NCI-H1092 treated with DMSO at 0.1 percent for 48 hours (cell line): Measurements from ENCODE around the gene MED12L.
A peak's percentile ranks its signal among the peaks of the same experiment; 100 is the strongest.
"Not testable (repeated sequence)": the region's sequence is repeated elsewhere in the genome, so short reads cannot be mapped to it uniquely, and the experiment has no call there.

Source experiments
- DNase-seq: peaks from one replicate; lab custom pipeline; 2025; lab: John Stamatoyannopoulos, UW

MED12L gene

DNA sequence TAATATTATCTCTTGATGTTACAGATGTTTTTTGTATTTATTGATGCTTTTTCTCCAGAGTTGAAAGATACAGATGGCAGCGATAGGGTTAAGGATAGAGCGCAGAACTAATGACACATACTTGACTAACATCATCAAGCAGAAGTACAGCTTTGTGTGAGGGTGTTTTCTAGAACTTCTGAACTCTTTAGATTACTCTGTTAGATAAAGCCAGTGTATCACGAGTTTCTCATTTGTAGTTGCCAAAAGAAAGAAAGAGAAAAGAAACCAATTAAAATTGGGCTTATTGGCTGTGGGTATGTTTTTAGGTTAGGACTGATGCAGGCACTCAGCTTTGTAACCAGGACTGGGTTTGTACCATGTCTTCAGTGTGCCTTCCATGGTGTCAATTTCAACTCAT is 124.2 kb downstream of the MED12L start:
- no peak for DNase-seq

GRCh38 chr3:151210676-151211381 is 125.4 kb downstream of the MED12L start:
- DNase-seq: peak; percentile 9

DNA sequence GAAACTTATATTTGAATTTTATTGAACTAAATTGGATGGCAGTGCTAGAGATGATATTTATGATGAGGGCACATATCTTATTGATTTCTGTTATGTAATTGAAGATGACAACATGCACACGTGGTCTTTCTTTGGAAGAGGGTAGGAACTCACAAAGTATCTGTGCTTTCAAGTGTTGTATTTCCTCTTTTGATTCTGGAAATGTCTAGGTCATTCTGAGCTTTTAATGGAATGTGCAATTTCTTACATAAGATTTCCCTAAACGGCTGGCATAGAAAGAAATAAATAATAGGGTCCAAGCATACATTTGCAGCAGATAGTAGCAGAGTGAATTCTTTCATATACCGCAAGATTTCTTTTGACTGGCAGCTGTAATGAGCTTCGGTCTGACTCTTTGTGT is 127.7 kb downstream of the MED12L start:
- no peak for DNase-seq

GRCh38 chr3:151213881-151214280 is 128.4 kb downstream of the MED12L start:
- DNase-seq: no peak

DNA sequence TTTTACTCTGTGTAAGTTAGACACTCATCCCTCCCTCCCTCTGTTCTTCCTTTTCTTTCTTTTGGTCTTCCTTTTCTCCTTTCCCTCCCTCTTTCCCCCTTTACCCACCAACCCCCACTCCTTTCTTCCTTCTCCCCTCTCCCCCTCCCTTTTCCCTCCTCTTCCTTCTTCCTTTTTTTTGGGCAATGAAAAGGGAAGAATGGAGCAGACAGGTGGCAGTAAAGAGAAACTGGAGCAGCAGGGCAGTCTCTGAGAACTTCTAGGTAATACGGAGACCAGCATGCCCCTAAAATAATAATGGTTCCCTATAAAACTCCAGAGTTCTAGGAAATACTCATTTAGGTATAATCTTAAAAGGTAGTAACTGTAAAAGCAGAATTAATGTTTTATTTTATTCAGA is 129.0 kb downstream of the MED12L start:
- no peak for DNase-seq

DNA sequence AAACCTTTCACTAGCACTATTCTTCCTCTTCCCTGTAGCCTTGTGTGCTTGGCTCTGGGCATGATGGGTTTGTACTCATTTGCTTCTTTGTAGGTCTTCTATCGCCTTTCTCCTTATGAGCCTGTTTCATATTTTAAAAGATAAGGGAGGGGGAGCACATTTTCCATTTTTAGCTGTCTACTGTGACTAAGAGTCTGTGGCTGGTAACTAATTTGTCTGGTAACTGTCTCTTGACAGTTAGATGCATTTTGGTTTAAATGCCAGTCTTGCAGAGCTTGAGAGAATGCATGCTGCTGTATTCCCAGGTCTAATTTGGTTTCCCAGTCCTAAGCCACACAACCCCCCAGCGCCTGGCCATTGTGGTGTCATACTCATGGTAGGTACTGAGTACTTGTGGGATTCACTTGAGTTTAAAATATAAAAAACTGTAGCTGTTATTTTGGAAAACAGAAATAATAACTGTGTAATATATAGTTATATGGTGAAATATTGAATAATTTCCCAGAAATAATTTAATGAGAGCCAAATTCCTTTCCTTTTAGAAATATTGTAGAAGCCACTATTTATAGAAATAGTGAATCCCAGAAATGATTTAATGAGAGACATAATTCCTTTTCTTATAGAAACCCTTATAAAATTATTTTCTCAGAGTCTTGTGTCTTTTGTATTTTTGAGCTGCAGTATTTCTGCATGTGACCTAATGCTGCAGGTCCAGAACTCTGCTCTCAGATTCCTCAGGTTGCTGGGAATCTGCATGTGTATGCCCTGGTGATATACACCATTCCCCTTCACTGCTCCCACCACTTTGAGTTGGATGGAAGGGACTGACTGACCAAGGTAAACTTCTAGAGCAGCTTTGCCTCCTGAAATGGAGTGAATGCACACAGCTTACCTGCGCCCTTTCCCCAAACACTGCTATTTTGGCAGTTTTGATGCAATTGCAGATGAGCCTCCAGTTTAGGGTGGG is 131.5 kb downstream of the MED12L start:
- DNase-seq: no peak

GRCh38 chr3:151218136-151218535 is 132.7 kb downstream of the MED12L start:
- DNase-seq: no peak

- no peak for DNase-seq
These were observed 133.6 kb downstream of the MED12L start for GRCh38 chr3:151219056-151219455.

DNA sequence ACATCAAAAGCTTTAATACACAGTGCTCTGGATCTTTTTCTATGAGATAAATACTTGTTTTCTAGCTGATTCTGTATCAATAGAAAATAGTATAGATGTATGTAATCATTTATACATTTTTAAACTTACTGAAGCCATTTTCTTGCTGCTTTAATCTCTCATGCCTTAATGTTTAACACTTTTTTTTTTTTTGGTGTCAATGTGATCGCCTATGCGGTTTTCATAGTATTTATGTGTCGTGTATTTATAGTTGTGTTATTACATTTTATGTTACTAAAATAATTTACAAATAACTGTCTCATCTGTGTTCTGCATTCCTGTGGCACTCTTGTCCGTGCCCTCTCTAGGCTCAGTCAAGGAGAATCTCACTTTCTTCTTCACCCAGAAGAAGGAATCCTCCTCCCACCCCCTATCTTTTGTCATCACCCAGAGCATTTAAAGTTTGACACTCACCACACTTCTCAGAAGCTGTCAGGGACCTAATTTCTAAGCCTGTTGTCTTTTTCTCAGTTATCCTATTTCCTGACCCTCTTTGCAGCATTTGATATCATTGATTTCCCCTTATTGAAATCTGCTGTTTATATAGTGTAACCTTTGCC is 138.9 kb downstream of the MED12L start:
- DNase-seq: no peak

DNA sequence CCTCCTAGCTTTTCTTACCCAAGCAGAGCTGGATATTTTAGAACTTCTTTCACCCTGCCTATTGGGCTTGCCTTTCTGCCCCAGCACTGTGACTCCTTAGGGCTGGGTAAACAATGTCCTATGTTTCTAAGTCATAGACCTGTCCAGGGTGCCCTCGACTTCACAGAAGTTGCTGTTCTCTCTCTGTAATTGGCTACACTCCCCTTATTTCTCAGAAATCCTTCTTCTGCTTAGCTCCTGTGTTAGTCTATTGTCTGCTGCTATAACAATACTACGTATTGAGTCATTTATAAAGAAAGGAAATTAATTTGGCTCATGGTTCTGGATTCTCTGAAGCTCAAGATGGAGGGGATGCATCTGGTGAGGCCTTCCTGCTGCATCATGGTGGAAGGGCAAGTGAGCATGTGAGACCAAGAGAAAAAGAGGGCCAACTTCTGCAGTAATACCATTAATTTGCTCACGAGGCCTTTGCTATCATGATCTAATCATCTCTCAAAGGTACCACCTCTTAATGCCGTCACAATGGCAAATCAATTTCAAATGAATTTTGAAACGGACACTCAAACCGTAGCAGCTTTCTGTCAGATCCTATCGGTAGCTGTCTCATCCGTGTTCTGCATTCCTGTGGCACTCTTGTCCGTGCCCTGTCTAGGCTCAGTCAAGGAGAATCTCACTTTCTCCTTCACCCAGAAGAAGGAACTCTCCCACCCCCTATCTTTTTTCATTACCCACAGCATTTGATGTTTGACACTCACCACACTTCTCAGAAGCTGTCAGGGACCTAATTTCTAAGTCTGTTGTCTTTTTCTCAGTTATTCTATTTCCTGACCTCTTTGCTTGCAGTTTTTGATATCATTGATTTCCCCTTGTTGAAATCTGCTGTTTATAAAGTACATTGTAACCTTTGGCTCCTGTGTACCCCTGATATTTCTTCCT is 139.8 kb downstream of the MED12L start:
- no peak for DNase-seq

DNA sequence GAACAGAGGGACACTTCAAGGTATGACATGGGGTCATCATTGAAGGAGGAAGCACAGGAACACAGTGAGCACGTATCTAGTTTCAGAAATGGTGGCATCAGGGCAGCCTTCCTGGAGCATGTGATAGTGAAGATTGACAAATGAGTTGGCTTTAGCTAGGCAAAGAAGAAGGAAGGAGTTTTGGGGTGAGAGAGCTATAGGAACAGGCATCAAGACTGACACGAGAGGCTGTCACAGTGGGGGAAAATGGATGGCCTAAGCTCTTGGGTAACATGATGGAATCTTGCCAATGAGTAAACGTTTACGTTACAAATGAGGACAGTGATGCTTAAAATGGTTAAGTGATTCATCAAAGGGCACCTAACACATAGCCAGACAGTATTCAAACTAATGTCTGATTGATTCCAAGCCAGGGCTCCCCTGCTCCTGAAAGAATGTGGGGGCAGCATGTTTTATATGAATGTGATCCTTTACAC is 140.7 kb downstream of the MED12L start:
- DNase-seq: no peak

GRCh38 chr3:151226825-151227224 is 141.4 kb downstream of the MED12L start:
- DNase-seq: no peak

- no peak for DNase-seq
These were observed 141.9 kb downstream of the MED12L start for GRCh38 chr3:151227266-151227806.

DNA sequence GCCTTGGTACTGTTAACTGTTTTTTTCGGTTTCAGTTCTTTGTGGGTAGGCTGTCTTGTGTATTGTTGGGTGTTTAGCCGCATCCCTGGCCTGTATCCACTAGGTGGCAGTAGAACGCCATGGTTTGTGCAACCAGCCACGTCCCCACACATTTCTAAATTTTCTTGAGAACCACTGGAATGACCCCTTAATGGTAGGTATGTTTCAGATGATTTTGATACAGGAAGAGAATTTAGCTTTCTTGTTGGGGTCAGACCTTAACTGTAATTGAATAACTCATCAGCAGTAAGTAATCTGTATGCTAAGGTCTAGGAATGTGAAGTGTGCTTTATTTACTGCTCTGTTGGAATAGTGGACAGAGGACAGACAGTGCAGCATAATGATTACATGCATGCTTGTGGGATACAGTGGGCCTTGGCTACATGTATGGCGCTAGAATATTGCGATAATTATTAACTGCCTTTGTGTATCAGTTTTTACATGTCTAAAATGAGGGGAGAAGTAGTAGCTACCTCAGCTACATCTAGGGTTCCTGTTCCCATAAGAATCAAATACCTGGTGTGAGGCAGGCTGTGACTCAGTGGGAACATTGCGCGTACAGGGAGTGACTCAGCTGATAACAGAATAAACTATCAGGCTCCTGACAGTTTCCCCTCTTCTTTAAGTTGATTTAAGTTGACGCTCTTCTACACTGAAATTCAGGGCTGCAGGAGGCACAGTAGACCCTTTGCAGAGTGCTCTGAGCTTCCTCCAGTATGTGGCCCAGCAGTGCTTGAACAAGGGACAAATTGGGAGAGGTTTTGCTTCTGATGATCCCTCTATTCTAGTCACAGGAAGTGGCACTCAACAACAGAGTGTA is 142.6 kb downstream of the MED12L start:
- DNase-seq: peak; percentile 49

GRCh38 chr3:151228666-151229040 is 143.2 kb downstream of the MED12L start:
- no peak for DNase-seq

- no peak for DNase-seq
These were observed 145.2 kb downstream of the MED12L start for GRCh38 chr3:151230646-151231045.

GRCh38 chr3:151232403-151232802 is 146.9 kb downstream of the MED12L start:
- DNase-seq: not testable (repeated sequence)

DNA sequence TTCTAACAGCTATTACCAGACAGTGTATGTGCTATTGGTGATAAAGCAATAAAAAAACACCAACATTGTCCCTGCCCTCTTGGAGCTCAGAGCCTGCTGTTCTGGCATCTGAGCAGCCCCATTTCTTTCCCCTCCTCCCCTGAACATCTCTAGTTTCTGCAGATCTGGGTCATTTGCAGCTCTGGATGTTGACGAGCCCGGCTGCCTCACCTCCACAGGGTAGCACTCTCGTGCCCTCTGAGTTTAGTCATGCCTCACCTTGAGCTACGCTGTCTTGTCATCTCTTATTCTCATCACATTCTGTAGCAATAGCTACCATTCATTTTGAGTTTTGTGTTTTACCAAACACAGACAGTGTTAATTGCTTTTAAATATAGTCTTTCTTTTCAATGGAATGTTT is 147.5 kb downstream of the MED12L start:
- DNase-seq: no peak

DNA sequence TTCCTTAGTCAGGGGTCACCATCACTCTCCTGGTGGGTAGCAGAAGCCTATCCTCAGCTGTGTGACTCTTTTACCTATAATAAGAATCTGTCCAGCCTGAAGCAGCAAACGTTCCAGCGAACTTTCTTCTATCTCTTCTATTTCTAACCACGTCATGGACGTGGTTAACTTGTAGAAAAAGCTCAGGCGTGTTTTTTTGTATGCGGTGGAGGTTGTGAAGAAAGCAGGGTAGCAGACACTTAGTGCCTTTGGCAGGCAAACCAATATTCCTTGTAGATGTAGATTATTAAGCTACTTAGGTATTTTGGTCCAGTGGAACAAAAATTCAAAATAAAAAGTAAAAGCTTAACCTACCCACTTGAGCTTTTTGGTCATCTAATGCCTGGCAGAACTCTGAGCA is 149.4 kb downstream of the MED12L start:
- DNase-seq: no peak

DNA sequence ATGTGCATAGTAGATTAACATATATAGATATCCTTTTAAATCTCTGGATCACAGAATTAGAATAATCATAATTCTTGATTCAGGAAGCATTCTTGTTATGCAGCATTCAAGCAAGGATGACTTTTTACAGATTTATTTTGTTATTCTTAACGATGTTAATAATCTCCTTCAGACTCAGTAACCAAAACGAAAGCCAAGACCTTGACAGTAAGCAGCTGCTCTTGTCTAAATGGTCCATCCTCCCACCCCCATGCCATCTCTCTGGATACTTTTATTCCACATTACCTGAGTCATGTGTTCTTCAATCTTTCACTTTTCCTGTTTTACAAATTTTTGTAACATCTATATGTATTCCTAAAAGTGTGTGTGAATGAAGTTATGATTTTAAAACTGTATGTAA is 150.9 kb downstream of the MED12L start:
- DNase-seq: no peak
